Type B pancreatic cell (in vitro differentiated cells): ENCODE measurements around the gene PCBD1. TPM values are rescaled to one million over a fixed set of nuclear protein-coding genes. Genes with fewer than 3 reads are reported as not detected.

Experiments
- DNase-seq: peaks from one replicate; pipeline ENCODE4 v3.0.0; 2021; ENCODE audit warnings: mixed read lengths; ENCODE audit not compliant: unreplicated experiment; ENCODE audit errors: extremely low spot score
- H3K27ac Mint-ChIP-seq: 2 replicates; pipeline ENCODE4 v1.8.0; 2021; ENCODE audit warnings: mild to moderate bottlenecking, mixed read lengths
- H3K27me3 Mint-ChIP-seq: 2 replicates; pipeline ENCODE4 v1.8.0; 2021; ENCODE audit warnings: mixed read lengths
- H3K36me3 Mint-ChIP-seq: 2 replicates; pipeline ENCODE4 v1.8.0; 2021; ENCODE audit warnings: mixed read lengths
- H3K4me1 Mint-ChIP-seq: one replicate; pipeline ENCODE4 v1.8.0; 2021; ENCODE audit warnings: mixed read lengths; ENCODE audit not compliant: unreplicated experiment
- H3K4me3 Mint-ChIP-seq: 2 replicates; pipeline ENCODE4 v1.8.0; 2021; ENCODE audit warnings: mild to moderate bottlenecking, mixed read lengths
- H3K9me3 Mint-ChIP-seq: 2 replicates; pipeline ENCODE4 v1.8.0; 2021; ENCODE audit warnings: mixed read lengths
- CTCF ChIP-seq: fragments of 200-600 bp; sonication (generic); conservative IDR thresholded peaks from 2 replicates; pipeline ENCODE4 v1.5.0; 2021; ENCODE audit warnings: antibody characterized with exemption, mild to moderate bottlenecking
- total RNA-seq: library from RNA; stranded (reverse); gene quantifications from 2 replicates; pipeline ENCODE4 v1.2.1, GENCODE V29; 2021; ENCODE audit warnings: low replicate concordance

PCBD1 gene
- total RNA-seq, 1 donor from 2014 or later = 84.1 TPM

GRCh38 chr10:70879207-70879606 lies 9.2 kb downstream of the PCBD1 start:
- TF ChIP-seq CTCF = no peak
- H3K27me3 Mint-ChIP-seq = no peaks in the 10 kb centered on the region
- H3K9me3 Mint-ChIP-seq = no peaks in the 10 kb centered on the region
- peaks cover 29% of the 10 kb centered on the region for H3K36me3 Mint-ChIP-seq
- H3K4me3 Mint-ChIP-seq = no peak overlapping the region
- no peak overlapping the region for H3K27ac Mint-ChIP-seq
- DNase-seq = no peak
- H3K4me1 Mint-ChIP-seq = peaks cover 7% of the 10 kb centered on the region

- Mint-ChIP-seq H3K9me3 (no peaks in the 10 kb centered on the region), H3K36me3 (peaks cover 20% of the 10 kb centered on the region), H3K4me1 (no peaks in the 10 kb centered on the region), H3K27me3 (no peaks in the 10 kb centered on the region), H3K4me3 (no peak overlapping the region), H3K27ac (no peak overlapping the region)
- no peak for TF ChIP-seq CTCF
- DNase-seq = no peak
Measured at GRCh38 chr10:70874061-70874460, 14.3 kb downstream of the PCBD1 start.

GRCh38 chr10:70872291-70872690 lies 16.1 kb downstream of the PCBD1 start:
- Mint-ChIP-seq H3K36me3 (peaks cover 20% of the 10 kb centered on the region), H3K4me3 (no peak overlapping the region), H3K4me1 (no peaks in the 10 kb centered on the region), H3K9me3 (no peaks in the 10 kb centered on the region), H3K27ac (no peak overlapping the region), H3K27me3 (no peaks in the 10 kb centered on the region)
- TF ChIP-seq CTCF = no peak
- no peak for DNase-seq

GRCh38 chr10:70866424-70866823 lies 21.9 kb downstream of the PCBD1 start:
- no peak for TF ChIP-seq CTCF
- DNase-seq = no peak
- H3K27me3 Mint-ChIP-seq = no peaks in the 10 kb centered on the region
- H3K9me3 Mint-ChIP-seq = no peaks in the 10 kb centered on the region
- H3K4me3 Mint-ChIP-seq = no peak overlapping the region
- H3K27ac Mint-ChIP-seq = peak overlapping the region; percentile 77
- peaks cover 7% of the 10 kb centered on the region for H3K4me1 Mint-ChIP-seq
- peaks cover 10% of the 10 kb centered on the region for H3K36me3 Mint-ChIP-seq

- Mint-ChIP-seq H3K9me3 (no peaks in the 10 kb centered on the region), H3K27ac (no peak overlapping the region), H3K4me1 (peaks cover 7% of the 10 kb centered on the region), H3K27me3 (no peaks in the 10 kb centered on the region), H3K4me3 (no peak overlapping the region), H3K36me3 (peaks cover 21% of the 10 kb centered on the region)
- TF ChIP-seq CTCF = no peak
- DNase-seq = no peak
Measured at GRCh38 chr10:70864935-70865334, 23.4 kb downstream of the PCBD1 start.
